ENCODE data around the gene ADGRG3. TPM values are rescaled to one million over a fixed set of nuclear protein-coding genes. Genes with fewer than 3 reads are reported as not detected.

Gene ADGRG3
- total and polyA plus RNA-seq, 8 donors = 0.46 to 50.2 (median 1.7) TPM; not detected in 2

GRCh38 chr16:57680842-57681375 lies 12.8 kb downstream of the ADGRG3 start:
- TF ChIP-seq POLR2AphosphoS5 (IDR thresholded peaks at IDR 0.05) (no peak), POLR2A (IDR thresholded peaks at IDR 0.05) (no peak), EP300 (IDR thresholded peaks at IDR 0.05) (no peak)
- TF ChIP-seq, protein P1, sequence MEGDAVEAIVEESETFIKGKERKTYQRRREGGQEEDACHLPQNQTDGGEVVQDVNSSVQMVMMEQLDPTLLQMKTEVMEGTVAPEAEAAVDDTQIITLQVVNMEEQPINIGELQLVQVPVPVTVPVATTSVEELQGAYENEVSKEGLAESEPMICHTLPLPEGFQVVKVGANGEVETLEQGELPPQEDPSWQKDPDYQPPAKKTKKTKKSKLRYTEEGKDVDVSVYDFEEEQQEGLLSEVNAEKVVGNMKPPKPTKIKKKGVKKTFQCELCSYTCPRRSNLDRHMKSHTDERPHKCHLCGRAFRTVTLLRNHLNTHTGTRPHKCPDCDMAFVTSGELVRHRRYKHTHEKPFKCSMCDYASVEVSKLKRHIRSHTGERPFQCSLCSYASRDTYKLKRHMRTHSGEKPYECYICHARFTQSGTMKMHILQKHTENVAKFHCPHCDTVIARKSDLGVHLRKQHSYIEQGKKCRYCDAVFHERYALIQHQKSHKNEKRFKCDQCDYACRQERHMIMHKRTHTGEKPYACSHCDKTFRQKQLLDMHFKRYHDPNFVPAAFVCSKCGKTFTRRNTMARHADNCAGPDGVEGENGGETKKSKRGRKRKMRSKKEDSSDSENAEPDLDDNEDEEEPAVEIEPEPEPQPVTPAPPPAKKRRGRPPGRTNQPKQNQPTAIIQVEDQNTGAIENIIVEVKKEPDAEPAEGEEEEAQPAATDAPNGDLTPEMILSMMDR (IDR thresholded peaks at IDR 0.05) = no peak
- H3K9me3 ChIP-seq = no peaks in the 10 kb centered on the region
- H3K4me1 ChIP-seq = peaks cover 0 to 17% (median 4%) of the 10 kb centered on the region in 4 donors
- H3K36me3 ChIP-seq = no peaks in the 10 kb centered on the region
- H3K27me3 ChIP-seq = no peaks in the 10 kb centered on the region
- DNase-seq = no peak
- 84 to 92% (median 85%) methylated on average over 5 of the region's 5 CpGs for WGBS, 5 donors
- no peak overlapping the region for H3K4me3 ChIP-seq
- no peak overlapping the region for H3K27ac ChIP-seq
- intact Hi-C loops (cut with DNase I; ENCODE audit: low total_unique reads) = no loop called here

DNA sequence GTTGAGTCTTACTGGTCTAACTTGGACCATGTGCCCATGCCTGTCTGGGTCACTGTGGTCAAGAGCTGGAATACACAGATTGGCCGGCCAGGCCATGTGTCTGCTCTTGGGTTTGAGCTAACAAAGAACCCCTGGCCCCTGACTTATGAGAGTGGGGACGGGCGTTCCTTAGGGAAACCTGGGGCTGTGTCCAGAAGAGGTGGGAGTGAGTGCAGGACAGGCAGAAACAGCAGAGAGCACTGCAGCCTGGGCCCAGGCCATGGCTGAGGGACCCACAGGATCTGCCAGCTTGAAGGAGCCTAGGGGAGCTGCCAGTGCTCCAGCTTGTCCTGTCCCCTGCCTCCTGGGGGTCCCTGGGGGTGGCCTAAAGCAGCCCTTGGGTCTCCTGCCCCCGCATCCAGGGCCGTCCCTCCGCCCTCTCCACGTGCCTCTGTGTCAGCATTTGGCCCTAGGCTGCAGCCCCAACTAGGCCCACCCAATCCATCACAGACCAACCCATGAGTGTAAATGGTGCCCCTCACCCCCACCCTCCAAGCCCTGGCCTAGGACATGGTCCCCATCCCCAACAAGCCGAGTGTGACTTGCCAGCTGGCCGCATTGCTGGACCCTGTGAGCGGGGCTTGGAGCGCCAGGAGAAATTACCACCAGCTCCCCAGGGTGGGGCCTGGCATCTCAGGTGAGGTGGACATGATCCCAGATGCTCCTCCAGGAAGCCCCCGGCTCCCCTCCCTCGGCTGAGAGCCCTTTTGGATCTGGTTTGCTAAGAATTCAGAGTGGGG lies 14.0 kb downstream of the ADGRG3 start:
- no peak for DNase-seq
- Histone ChIP-seq H3K27me3 (no peaks in the 10 kb centered on the region), H3K4me3 (no peak overlapping the region), H3K36me3 (no peaks in the 10 kb centered on the region), H3K4me1 (peaks cover 0 to 13% (median 4%) of the 10 kb centered on the region in 4 donors), H3K27ac (no peak overlapping the region), H3K9me3 (no peaks in the 10 kb centered on the region)
- TF ChIP-seq, protein P1 (IDR thresholded peaks at IDR 0.05) = no peak
- no peak for TF ChIP-seq POLR2AphosphoS5 (IDR thresholded peaks at IDR 0.05)
- TF ChIP-seq EP300 (IDR thresholded peaks at IDR 0.05) = no peak
- TF ChIP-seq POLR2A (IDR thresholded peaks at IDR 0.05) = no peak
- intact Hi-C loops (cut with DNase I; ENCODE audit: low total_unique reads) = no loop called here
- 89 to 94% (median 93%) methylated on average over 11 to 13 of the region's 13 CpGs for WGBS, 5 donors

DNA sequence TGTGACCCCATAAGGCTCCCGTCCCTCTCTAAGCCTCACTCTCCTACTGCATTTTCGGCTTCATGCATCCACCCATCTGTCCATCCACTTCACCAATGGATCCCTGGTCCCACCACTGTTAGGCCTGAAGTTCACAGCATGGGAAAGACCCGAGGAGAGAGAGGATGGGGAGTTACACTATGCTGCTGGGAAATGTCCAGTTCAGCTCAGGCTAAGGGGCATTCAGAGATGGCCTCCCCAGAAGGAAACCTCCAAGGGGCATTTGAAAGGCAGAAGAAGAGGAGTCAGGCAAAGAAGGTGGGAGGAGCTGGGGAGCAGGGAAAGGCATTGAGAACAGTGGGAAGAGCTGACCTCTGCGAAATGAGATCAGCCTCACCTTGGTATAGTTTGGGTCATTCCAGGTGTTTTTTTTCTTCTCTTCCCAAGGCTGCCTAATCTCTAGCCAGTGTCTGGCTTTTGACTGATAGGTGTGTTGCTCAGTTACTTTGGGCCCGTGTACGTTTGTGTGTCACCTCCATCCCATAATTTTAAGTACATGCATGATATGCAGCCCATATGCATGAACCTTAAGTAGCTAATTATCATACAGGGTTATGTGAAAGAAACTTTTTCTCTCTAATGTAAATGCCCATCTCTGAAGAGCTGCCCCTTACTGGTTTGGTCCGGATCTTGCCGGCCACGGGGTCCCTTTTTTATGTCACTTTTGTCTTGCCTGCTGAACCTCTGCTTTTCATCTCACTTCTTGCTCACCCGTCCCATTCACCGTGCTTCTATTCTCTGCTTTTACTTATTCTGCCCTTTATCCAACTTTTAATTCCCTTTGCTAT lies 14.9 kb downstream of the ADGRG3 start:
- Histone ChIP-seq H3K27me3 (no peaks in the 10 kb centered on the region), H3K4me1 (peaks cover 0 to 4% (median under 1%) of the 10 kb centered on the region in 4 donors), H3K27ac (no peak overlapping the region), H3K9me3 (no peaks in the 10 kb centered on the region), H3K36me3 (no peaks in the 10 kb centered on the region), H3K4me3 (no peak overlapping the region)
- TF ChIP-seq, protein P1 (IDR thresholded peaks at IDR 0.05) = no peak
- no peak for TF ChIP-seq EP300 (IDR thresholded peaks at IDR 0.05)
- no peak for TF ChIP-seq POLR2A (IDR thresholded peaks at IDR 0.05)
- no peak for TF ChIP-seq POLR2AphosphoS5 (IDR thresholded peaks at IDR 0.05)
- WGBS, 5 donors = 79 to 88% (median 86%) methylated on average over 11 of the region's 11 CpGs
- DNase-seq = no peak
- intact Hi-C loops (cut with DNase I; ENCODE audit: low total_unique reads) = no loop called here

All from stomach (tissue), 9 donors.